T-helper 2 cell treated with Interferon-gamma antibody and Interleukin-4, amounts not matched to agents 5 μg/mL and 100 μg/mL, for 36 hours (primary cell): Measurements from ENCODE around the gene SMYD2.
"Not testable (repeated sequence)": the region's sequence is repeated elsewhere in the genome, so short reads cannot be mapped to it uniquely, and the experiment has no call there.

Source experiments
- DNase-seq: peaks from one replicate; pipeline ENCODE4 v3.0.0; 2021; ENCODE audit warnings: low spot score
- H3K27ac Mint-ChIP-seq: one replicate; pipeline ENCODE4 v1.8.0; 2021; ENCODE audit warnings: mild to moderate bottlenecking, mixed read lengths
- H3K27me3 Mint-ChIP-seq: one replicate; pipeline ENCODE4 v1.8.0; 2021; ENCODE audit warnings: low read depth, mixed read lengths
- H3K36me3 Mint-ChIP-seq: one replicate; pipeline ENCODE4 v1.8.0; 2021; ENCODE audit warnings: low read depth, mixed read lengths
- H3K4me1 Mint-ChIP-seq: one replicate; pipeline ENCODE4 v1.8.0; 2021; ENCODE audit warnings: low read depth, mixed read lengths
- H3K4me3 Mint-ChIP-seq: one replicate; pipeline ENCODE4 v1.8.0; 2022; ENCODE audit warnings: mild to moderate bottlenecking, moderate library complexity, mixed read lengths
- H3K9me3 Mint-ChIP-seq: one replicate; pipeline ENCODE4 v1.8.0; 2021; ENCODE audit warnings: mixed read lengths

SMYD2 gene

GRCh38 chr1:214260561-214261205 is 20.3 kb upstream of the SMYD2 start:
- Mint-ChIP-seq H3K36me3 (no peaks in the 10 kb centered on the region), H3K27ac (no peak overlapping the region), H3K4me3 (no peak overlapping the region), H3K4me1 (peaks cover 22% of the 10 kb centered on the region), H3K9me3 (no peaks in the 10 kb centered on the region), H3K27me3 (peaks cover 66% of the 10 kb centered on the region)
- no peak for DNase-seq

DNA sequence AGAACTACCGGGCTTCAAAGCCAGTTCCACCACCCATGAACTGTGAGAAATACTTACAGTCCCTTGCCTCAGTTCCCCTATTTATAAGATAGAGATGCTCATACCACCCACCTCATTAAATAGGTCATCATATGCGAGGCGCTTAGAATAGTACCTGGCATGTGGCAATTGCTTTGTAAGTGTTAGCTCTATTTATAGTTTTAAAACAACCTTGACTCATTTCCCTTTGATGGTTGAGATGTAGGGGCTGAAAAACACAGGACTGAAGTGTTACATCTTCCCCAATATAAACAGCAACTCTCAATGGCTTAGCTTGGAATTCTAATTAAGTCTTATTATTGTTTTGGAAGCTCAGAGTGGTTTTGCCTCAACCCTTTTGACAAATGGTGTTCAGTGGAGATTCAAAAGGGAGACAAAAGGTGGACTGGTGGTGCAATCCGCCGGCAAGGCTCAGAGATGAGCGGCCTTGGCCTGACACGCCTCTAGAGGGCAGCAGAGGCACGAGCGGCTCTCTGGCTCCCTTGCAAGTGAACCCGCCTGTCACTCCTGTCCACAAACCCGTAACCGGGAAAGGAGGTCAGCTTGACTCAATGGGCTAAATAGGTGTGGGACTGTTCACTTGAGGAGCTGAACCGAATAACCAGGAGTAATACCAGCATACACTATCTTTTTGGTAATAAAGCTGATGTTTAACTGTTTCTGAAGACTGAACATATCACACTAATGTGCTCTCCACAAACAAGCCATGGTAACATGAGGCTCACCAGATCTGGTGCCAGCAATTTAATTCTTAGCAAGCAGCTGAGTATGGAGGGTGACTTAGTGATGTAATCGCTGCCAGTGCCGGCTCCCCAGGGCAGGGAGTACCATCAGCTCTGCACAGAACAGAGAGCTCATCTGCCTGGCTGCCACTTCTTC is 19.5 kb upstream of the SMYD2 start:
- Mint-ChIP-seq H3K36me3 (no peaks in the 10 kb centered on the region), H3K27me3 (peaks cover 67% of the 10 kb centered on the region), H3K4me3 (no peak overlapping the region), H3K9me3 (no peaks in the 10 kb centered on the region), H3K27ac (no peak overlapping the region), H3K4me1 (peaks cover 22% of the 10 kb centered on the region)
- peak; percentile 75 for DNase-seq

- peaks cover 65% of the 10 kb centered on the region for H3K27me3 Mint-ChIP-seq
These were observed 16.8 kb upstream of the SMYD2 start for GRCh38 chr1:214264196-214264595.

DNA sequence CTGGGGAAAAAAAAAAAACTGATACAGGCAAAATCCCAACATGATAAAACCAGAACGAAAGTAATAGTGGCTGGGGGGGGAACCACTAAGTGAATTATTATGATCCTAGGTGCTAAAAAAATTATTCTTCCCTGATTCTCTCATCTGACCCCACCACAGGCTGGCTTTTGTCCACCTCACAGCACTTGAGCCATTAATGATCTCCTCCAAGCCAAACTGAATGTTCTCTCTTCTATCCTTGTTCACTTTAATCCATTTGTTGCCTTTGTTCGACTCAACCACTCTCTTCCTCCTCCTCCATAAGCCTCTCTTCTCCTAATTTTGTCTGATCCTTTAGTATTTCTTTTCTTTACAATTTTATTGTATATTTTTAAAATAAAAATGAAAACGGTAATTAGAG is 16.0 kb upstream of the SMYD2 start:
- Mint-ChIP-seq H3K36me3 (no peaks in the 10 kb centered on the region), H3K27me3 (peaks cover 65% of the 10 kb centered on the region), H3K27ac (no peak overlapping the region), H3K9me3 (no peaks in the 10 kb centered on the region), H3K4me1 (peaks cover 5% of the 10 kb centered on the region), H3K4me3 (no peak overlapping the region)
- no peak for DNase-seq

More at GRCh38 chr1:214264196-214264595, 16.8 kb upstream of the SMYD2 start:
- Mint-ChIP-seq H3K4me3 (no peak overlapping the region), H3K36me3 (no peaks in the 10 kb centered on the region), H3K27ac (no peak overlapping the region), H3K9me3 (no peaks in the 10 kb centered on the region), H3K4me1 (peaks cover 12% of the 10 kb centered on the region)
- no peak for DNase-seq

- peaks cover 53% of the 10 kb centered on the region for H3K27me3 Mint-ChIP-seq
- no peaks in the 10 kb centered on the region for H3K9me3 Mint-ChIP-seq
- H3K4me1 Mint-ChIP-seq: peaks cover 1% of the 10 kb centered on the region
- DNase-seq: no peak
- no peak overlapping the region for H3K4me3 Mint-ChIP-seq
- H3K36me3 Mint-ChIP-seq: no peaks in the 10 kb centered on the region
- H3K27ac Mint-ChIP-seq: no peak overlapping the region
These were observed 10.8 kb upstream of the SMYD2 start for GRCh38 chr1:214270097-214270650.

DNA sequence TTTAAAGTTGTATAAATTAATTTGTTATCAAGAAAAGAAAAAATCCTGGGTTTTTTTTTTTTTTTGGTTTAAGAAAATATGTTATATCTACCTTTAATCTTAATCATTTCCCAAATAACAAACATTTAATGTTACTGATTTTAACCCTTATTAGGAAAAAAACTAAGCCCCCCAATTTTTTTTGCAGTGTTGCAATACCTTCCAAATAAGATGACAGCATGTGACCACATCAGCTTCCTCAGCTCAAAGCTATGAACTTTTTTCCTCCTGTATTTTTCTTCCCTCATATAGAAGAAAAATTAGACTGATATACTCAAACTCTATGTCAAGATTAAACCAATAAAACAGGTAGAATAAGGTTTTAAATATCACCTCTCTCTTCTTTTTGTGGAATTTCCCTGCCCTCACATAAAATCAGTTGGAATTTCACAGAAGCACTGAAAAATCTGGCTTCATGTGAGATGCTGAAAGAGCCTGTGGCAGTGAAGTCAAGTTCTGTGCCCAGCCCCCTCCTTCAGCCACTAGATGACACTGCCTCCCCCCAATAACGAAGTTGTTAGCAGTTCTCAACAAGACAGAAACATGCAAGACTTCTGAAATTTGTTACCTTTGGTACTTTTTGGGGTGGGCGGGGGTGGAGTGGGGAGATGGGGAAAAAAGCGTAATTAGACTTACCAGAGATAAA is 9.6 kb upstream of the SMYD2 start:
- Mint-ChIP-seq H3K36me3 (no peaks in the 10 kb centered on the region), H3K9me3 (no peaks in the 10 kb centered on the region), H3K27me3 (peaks cover 46% of the 10 kb centered on the region), H3K4me1 (peaks cover 1% of the 10 kb centered on the region), H3K4me3 (no peak overlapping the region), H3K27ac (no peak overlapping the region)
- no peak for DNase-seq

- H3K36me3 Mint-ChIP-seq: no peaks in the 10 kb centered on the region
- peaks cover 1% of the 10 kb centered on the region for H3K4me1 Mint-ChIP-seq
- DNase-seq: no peak
- H3K9me3 Mint-ChIP-seq: no peaks in the 10 kb centered on the region
- no peak overlapping the region for H3K27ac Mint-ChIP-seq
- peaks cover 43% of the 10 kb centered on the region for H3K27me3 Mint-ChIP-seq
- no peak overlapping the region for H3K4me3 Mint-ChIP-seq
These were observed 8.8 kb upstream of the SMYD2 start for GRCh38 chr1:214271995-214272731.

DNA sequence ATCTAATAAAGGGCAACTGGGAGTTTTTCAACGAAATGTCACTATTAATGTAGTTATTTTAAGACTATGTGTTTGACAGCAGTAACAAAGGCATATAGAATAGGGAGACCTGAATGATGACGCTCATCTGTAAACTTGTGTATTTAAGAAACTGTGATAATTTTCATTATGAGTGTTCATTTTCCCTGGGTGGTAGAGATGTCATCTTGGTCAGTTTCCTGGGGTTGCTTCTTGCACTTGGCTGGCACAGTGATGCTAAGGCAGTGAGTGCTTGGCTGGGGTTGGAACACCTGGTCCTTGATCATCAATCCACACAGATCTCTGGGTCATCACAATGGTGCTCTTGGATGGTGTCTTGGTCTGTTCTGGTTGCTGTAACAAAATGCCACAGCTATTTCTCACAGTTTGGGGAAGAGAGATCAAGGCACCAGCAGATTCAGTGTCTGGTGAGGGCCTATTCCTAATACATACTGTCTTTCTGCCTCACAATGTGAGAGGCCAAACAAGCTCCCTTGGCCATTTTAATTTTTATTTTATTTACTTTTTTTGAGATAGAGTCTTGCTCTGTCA is 7.9 kb upstream of the SMYD2 start:
- Mint-ChIP-seq H3K36me3 (no peaks in the 10 kb centered on the region), H3K27me3 (peaks cover 38% of the 10 kb centered on the region), H3K4me3 (no peak overlapping the region), H3K9me3 (no peaks in the 10 kb centered on the region), H3K27ac (no peak overlapping the region), H3K4me1 (peaks cover 1% of the 10 kb centered on the region)
- DNase-seq: no peak

DNA sequence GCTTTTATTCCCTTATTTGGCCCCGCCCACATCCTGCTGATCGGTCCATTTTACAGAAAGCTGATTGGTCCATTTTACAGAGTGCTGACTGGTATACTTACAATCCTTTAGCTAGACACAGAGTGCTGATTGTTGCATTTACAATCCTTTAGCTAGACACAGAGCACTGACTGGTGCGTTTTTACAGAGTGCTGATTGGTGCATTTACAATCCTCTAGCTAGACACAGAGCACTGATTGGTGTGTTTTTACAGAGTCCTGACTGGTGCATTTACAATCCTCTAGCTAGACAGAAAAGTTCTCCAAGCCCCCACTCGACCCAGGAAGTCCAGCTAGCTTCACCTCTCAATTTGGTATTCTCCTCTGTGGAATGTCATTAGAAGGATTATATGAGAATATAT is 5.3 kb upstream of the SMYD2 start:
- H3K27me3 Mint-ChIP-seq: peaks cover 17% of the 10 kb centered on the region
- not testable (repeated sequence) for H3K4me3 Mint-ChIP-seq, DNase-seq, H3K36me3 Mint-ChIP-seq, H3K9me3 Mint-ChIP-seq, H3K27ac Mint-ChIP-seq
- peaks cover 17% of the 10 kb centered on the region for H3K4me1 Mint-ChIP-seq

- Mint-ChIP-seq H3K27me3 (peaks cover 9% of the 10 kb centered on the region), H3K9me3 (no peaks in the 10 kb centered on the region), H3K36me3 (peaks cover 5% of the 10 kb centered on the region), H3K4me1 (peaks cover 18% of the 10 kb centered on the region), H3K27ac (no peak overlapping the region), H3K4me3 (no peak overlapping the region)
- DNase-seq: no peak
These were observed 4.2 kb upstream of the SMYD2 start for GRCh38 chr1:214276786-214277185.

- H3K9me3 Mint-ChIP-seq: no peaks in the 10 kb centered on the region
- H3K4me1 Mint-ChIP-seq: peaks cover 29% of the 10 kb centered on the region
- peaks cover 8% of the 10 kb centered on the region for H3K36me3 Mint-ChIP-seq
- no peak for DNase-seq
- no peak overlapping the region for H3K4me3 Mint-ChIP-seq
- H3K27me3 Mint-ChIP-seq: peaks cover 2% of the 10 kb centered on the region
- H3K27ac Mint-ChIP-seq: no peak overlapping the region
These were observed 3.0 kb upstream of the SMYD2 start for GRCh38 chr1:214277704-214278635.

GRCh38 chr1:214280386-214281020 is 456 bp upstream of the SMYD2 start:
- Mint-ChIP-seq H3K4me1 (peaks cover 41% of the 10 kb centered on the region), H3K36me3 (peaks cover 10% of the 10 kb centered on the region), H3K9me3 (no peaks in the 10 kb centered on the region), H3K27ac (peak overlapping the region; percentile 56), H3K4me3 (peak overlapping the region; percentile 76), H3K27me3 (no peaks in the 10 kb centered on the region)
- no peak for DNase-seq
